Fibroblast of skin of abdomen (primary cell): ENCODE results near the gene NCAPD3.

Experiments
- DNase-seq: peaks from one replicate; pipeline ENCODE4 v3.0.0-alpha.2; 2013

NCAPD3 gene

GRCh38 chr11:134253188-134253993 lies 29.6 kb upstream of the NCAPD3 start, which contains the start of the genes ACAD8 and THYN1:
ACAD8 (plus strand) TSS chr11:134253568; CDS start chr11:134253601, 33 bp downstream.
THYN1 (minus strand) TSS chr11:134253352; CDS start chr11:134252882, 470 bp downstream.
- peak; percentile 96 for DNase-seq

- DNase-seq: peak; percentile 44
Measured at GRCh38 chr11:134252346-134253187, 28.8 kb upstream of the NCAPD3 start.

GRCh38 chr11:134250675-134251074 lies 26.9 kb upstream of the NCAPD3 start:
- DNase-seq: no peak

- DNase-seq: no peak
Measured at GRCh38 chr11:134250246-134250645, 26.5 kb upstream of the NCAPD3 start.

- DNase-seq: no peak
Measured at GRCh38 chr11:134248910-134249480, 25.2 kb upstream of the NCAPD3 start.

- DNase-seq: no peak
Measured at GRCh38 chr11:134246678-134247077, 22.9 kb upstream of the NCAPD3 start.

GRCh38 chr11:134246100-134246499 lies 22.3 kb upstream of the NCAPD3 start:
- no peak for DNase-seq

GRCh38 chr11:134245434-134245833 lies 21.7 kb upstream of the NCAPD3 start:
- no peak for DNase-seq

- no peak for DNase-seq
Measured at GRCh38 chr11:134244593-134244992, 20.8 kb upstream of the NCAPD3 start.

GRCh38 chr11:134243913-134244312 lies 20.1 kb upstream of the NCAPD3 start:
- DNase-seq: no peak

- DNase-seq: no peak
Measured at GRCh38 chr11:134242376-134242775, 18.6 kb upstream of the NCAPD3 start.

GRCh38 chr11:134240592-134240991 lies 16.8 kb upstream of the NCAPD3 start:
- DNase-seq: no peak

GRCh38 chr11:134238956-134239355 lies 15.2 kb upstream of the NCAPD3 start:
- no peak for DNase-seq

GRCh38 chr11:134237557-134237922 lies 13.8 kb upstream of the NCAPD3 start:
- no peak for DNase-seq

GRCh38 chr11:134236834-134237556 lies 13.2 kb upstream of the NCAPD3 start:
- DNase-seq: no peak

- DNase-seq: no peak
Measured at GRCh38 chr11:134235399-134235798, 11.6 kb upstream of the NCAPD3 start.

GRCh38 chr11:134233729-134234179 lies 10.0 kb upstream of the NCAPD3 start:
- no peak for DNase-seq

GRCh38 chr11:134231958-134232659 lies 8.3 kb upstream of the NCAPD3 start:
- DNase-seq: no peak

GRCh38 chr11:134230339-134230738 lies 6.6 kb upstream of the NCAPD3 start:
- DNase-seq: no peak

- DNase-seq: peak; percentile 51
Measured at GRCh38 chr11:134229126-134229790, 5.5 kb upstream of the NCAPD3 start.

- peak; percentile 78 for DNase-seq
Measured at GRCh38 chr11:134228625-134229024, 4.9 kb upstream of the NCAPD3 start.
